K562 (cell line): ENCODE results near the gene FPR1. TPM values are rescaled to one million over a fixed set of nuclear protein-coding genes. Genes with fewer than 3 reads are reported as not detected.

ENCODE experiments used
- ATAC-seq: fragments of 200-7000 bp; cut with Tn5 transposase; 3 replicates; pipeline ENCODE4 v1.9.1; 2020; ENCODE audit warnings: moderate library complexity
- BruUV-seq: library from RNA; stranded (reverse); fragments of 400-500 nt; replicated peaks from 2 replicates; lab custom pipeline; 2021; lab: Mats Ljungman, UMichigan
- CTCF ChIA-PET: fragments of 300-600 bp; formaldehyde crosslinking; extraction: SDS; loops from one replicate; lab custom pipeline; 2021; ENCODE audit warnings: low intra/inter-chr PET ratio; lab: Yijun Ruan, JAX
- POLR2A ChIA-PET: fragments of 300-600, 350-650 bp; sonication (Branson Sonifier 250); formaldehyde crosslinking; extraction: SDS; loops from one replicate; lab custom pipeline; 2021; ENCODE audit warnings: antibody characterized with exemption, inconsistent platforms; lab: Yijun Ruan, JAX
- DNase-seq, 4 experiments: peaks; one replicate each; pipeline versions ENCODE4 v3.0.0 to v3.0.0-alpha.2; 2011 to 2018; ENCODE audit warnings: low spot score in 3 of 4, mixed read lengths in 3 of 4; ENCODE audit errors: extremely low read depth in 1 of 4
- FAIRE-seq: peaks from 2 replicates; lab custom pipeline; 2011; peaks lifted over from hg19 to GRCh38; lab: Jason Lieb, UNC
- H2AFZ ChIP-seq: 2 replicates; pipeline ENCODE4 v1.6.0; 2011; ENCODE audit warnings: low read depth, low read length, control low read depth, inconsistent platforms
- H3K27ac ChIP-seq: fragments of 200-600 bp; 3 replicates; pipeline ENCODE4 v1.8.0; 2011; ENCODE audit warnings: low read depth, mild to moderate bottlenecking, control low read depth, inconsistent platforms, low read length, moderate library complexity, mixed read lengths; ENCODE audit errors: extremely low read depth
- H3K27me3 ChIP-seq, 2 experiments: fragments of 300-600 bp in 1 of 2; 2 replicates in 1 of 2; 3 replicates in 1 of 2; pipeline versions ENCODE4 v1.6.0 to v1.8.0; 2011; ENCODE audit warnings: inconsistent platforms in 2 of 2, low read length in 2 of 2, mild to moderate bottlenecking in 1 of 2, mixed read lengths in 1 of 2, moderate library complexity in 1 of 2; ENCODE audit not compliant: control insufficient read depth in 2 of 2, insufficient read depth in 2 of 2
- H3K36me3 ChIP-seq: fragments of 300-600 bp; 3 replicates; pipeline ENCODE4 v1.8.0; 2011; ENCODE audit warnings: mild to moderate bottlenecking, low read length, inconsistent platforms; ENCODE audit not compliant: control insufficient read depth, insufficient read depth
- H3K4me1 ChIP-seq, 2 experiments: fragments of 200-600 bp in 1 of 2; replicated peaks in 1 of 2; 2 replicates in 1 of 2; 3 replicates in 1 of 2; pipeline versions ENCODE4 v1.5.1 to v1.8.0; 2011; ENCODE audit warnings: inconsistent platforms in 2 of 2, low read length in 2 of 2, mild to moderate bottlenecking in 1 of 2, mixed read lengths in 1 of 2, moderate library complexity in 1 of 2; ENCODE audit not compliant: control insufficient read depth in 2 of 2, insufficient read depth in 2 of 2
- H3K4me2 ChIP-seq: 2 replicates; pipeline ENCODE4 v1.6.1; 2011; ENCODE audit warnings: low read length, control low read depth, inconsistent platforms, mixed read lengths; ENCODE audit not compliant: insufficient read depth
- H3K4me3 ChIP-seq: fragments of 200-600 bp; sonication (generic), shearing (Covaris generic); 2 replicates; pipeline ENCODE4 v1.5.1; 2016; ENCODE audit warnings: control low read depth, inconsistent platforms
- H3K79me2 ChIP-seq: fragments of 200-600 bp; 3 replicates; pipeline ENCODE4 v1.8.0; 2011; ENCODE audit warnings: low read length, inconsistent platforms; ENCODE audit not compliant: control insufficient read depth, insufficient read depth
- H3K9ac ChIP-seq, 2 experiments: 2 replicates each; pipeline versions ENCODE4 v1.6.0 to v1.6.1; 2011; ENCODE audit warnings: low read depth in 2 of 2, low read length in 2 of 2, control low read depth in 1 of 2, inconsistent platforms in 1 of 2, mild to moderate bottlenecking in 1 of 2, mixed read lengths in 1 of 2; ENCODE audit not compliant: insufficient read depth in 1 of 2
- H3K9me1 ChIP-seq: one replicate; pipeline ENCODE4 v1.6.0; 2011; ENCODE audit warnings: inconsistent platforms, mild to moderate bottlenecking, low read length, moderate library complexity; ENCODE audit not compliant: control insufficient read depth, insufficient read depth
- H3K9me3 ChIP-seq: replicated peaks from 2 replicates; pipeline ENCODE4 v1.5.1; 2011; ENCODE audit warnings: low read depth, low read length, inconsistent platforms; ENCODE audit not compliant: control insufficient read depth, insufficient read depth
- H4K20me1 ChIP-seq: replicated peaks from 2 replicates; pipeline ENCODE4 v1.6.1; 2011; ENCODE audit warnings: low read length, inconsistent platforms, mixed read lengths; ENCODE audit not compliant: control insufficient read depth, insufficient read depth
- ATF7 ChIP-seq: fragments of 450-650 bp; IDR thresholded peaks from 2 replicates; pipeline ENCODE4 v1.7.1; 2014; ENCODE audit warnings: mild to moderate bottlenecking, moderate library complexity
- HLTF ChIP-seq: fragments of 450-650 bp; IDR thresholded peaks from 2 replicates; pipeline ENCODE4 v1.6.1; 2016
- SMAD1 ChIP-seq: fragments of 150-350 bp; IDR thresholded peaks from 2 replicates; pipeline ENCODE4 v1.6.1; 2014; ENCODE audit warnings: low read length, low read depth; ENCODE audit not compliant: partially characterized antibody
- UBTF ChIP-seq, 2 experiments: IDR thresholded peaks; 2 replicates each; pipeline ENCODE4 v1.6.1; 2012; ENCODE audit warnings: improper control_type of control experiment in 2 of 2, low read depth in 2 of 2, low read length in 2 of 2, borderline replicate concordance in 1 of 2
- ZBTB5 ChIP-seq: fragments of 450-650 bp; IDR thresholded peaks from 2 replicates; pipeline ENCODE4 v1.6.1; 2017; ENCODE audit warnings: antibody characterized with exemption
- ZFP1 ChIP-seq: fragments of 450-650 bp; formaldehyde crosslinking; IDR thresholded peaks from 2 replicates; pipeline ENCODE4 v1.4.0; 2020; ENCODE audit warnings: mild to moderate bottlenecking, mixed read lengths
- ZNF436 ChIP-seq: fragments of 250-450, 450-650 bp; sonication (Bioruptor Pico); formaldehyde crosslinking; IDR thresholded peaks from 2 replicates; pipeline ENCODE4 v1.7.0; 2020; ENCODE audit warnings: mild to moderate bottlenecking
- ZNF57 ChIP-seq: fragments of 450-650 bp; formaldehyde crosslinking; IDR thresholded peaks from 2 replicates; pipeline ENCODE4 v1.4.0; 2020; ENCODE audit warnings: mild to moderate bottlenecking, moderate library complexity
- WGBS: fragments of 100-300 bp; shearing (Covaris generic); methylation state at CpG from one replicate; pipeline ENCODE4 v1.1.6; 2016; ENCODE audit warnings: low coverage, mixed read lengths; ENCODE audit not compliant: insufficient coverage; ENCODE audit errors: missing lambda C conversion rate; 5-methylcytosine and 5-hydroxymethylcytosine counted together
- in situ Hi-C: fragments of 300-500 bp; cut with MboI; formaldehyde crosslinking; loops from 4 replicates; pipeline ENCODE4 v1.15.0; 2018; ENCODE audit warnings: inconsistent platforms, mixed read lengths
- intact Hi-C: fragments of 100-400 bp; cut with micrococcal nuclease; formaldehyde crosslinking; loops from 2 replicates; pipeline ENCODE4 v1.14.2; 2022
- polyA plus RNA-seq, 8 experiments: library from polyadenylated mRNA; depleted of rRNA in 4 of 8; stranded (reverse) in 5 of 8; unstranded in 3 of 8; fragments of >200 nt; fragmentation: Nextera tagmentation in 2 of 8; fragmentation: Illumina TruSeq in 1 of 8; extraction: Ambion mirVana in 2 of 8; extraction: Trizol in 1 of 8; gene quantifications; 2 replicates each; pipeline versions ENCODE4 v1.2.1 to v1.2.3, GENCODE V29; 2011 to 2014; ENCODE audit warnings: inconsistent platforms in 1 of 8, missing spikeins in 1 of 8
- total RNA-seq, 7 experiments: library from RNA; depleted of rRNA in 6 of 7; stranded (reverse); fragments of >200 nt in 6 of 7; fragmentation: Illumina TruSeq in 2 of 7; extraction: Trizol in 2 of 7; gene quantifications; 2 replicates each; pipeline versions ENCODE4 v1.2.1 to v1.2.3, GENCODE V29; 2011 to 2021; ENCODE audit warnings: low replicate concordance in 1 of 7

The FPR1 gene
- total and polyA plus RNA-seq, 9 of the 15 experiments (the other 6 are each of a cell fraction or from before 2014, with no cell fraction given), result 0.06 to 0.25 (median 0.14) TPM; not detected in 4

- BruUV-seq, result no TSS peak
- H3K27me3 ChIP-seq, result no peaks in the 10 kb centered on the region
- peak; percentile 3; the same call in 1 of the 3 replicates for ATAC-seq
- no peaks in the 10 kb centered on the region for H3K9me3 ChIP-seq
- FAIRE-seq, result peak; percentile 11
- H3K4me1 ChIP-seq, result peaks cover 34 to 43% of the 10 kb centered on the region in 2 experiments
- peak overlapping the region; percentile 87 for H3K4me2 ChIP-seq
- CTCF ChIA-PET, result no interaction called here
- no peaks in the 10 kb centered on the region for H3K9me1 ChIP-seq
- POLR2A ChIA-PET, result interaction anchor here (0.6 to 1.7 kb wide), 7 partner anchors 8 to 767 kb away, joined by 3 to 4 read pairs (median 3); no protein-coding TSS in a partner anchor
- peak overlapping the region; percentile 74 for H3K4me3 ChIP-seq
- DNase-seq, result peak in 3 of 4 experiments; percentile 41 to 80 (median 53)
- WGBS, result 12% methylated on average over 44 of the region's 46 CpGs
- no peaks in the 10 kb centered on the region for H4K20me1 ChIP-seq
- H2AFZ ChIP-seq, result peak overlapping the region; percentile 89
- intact Hi-C loops (loop anchor here (5.0 kb wide), 2 partner anchors 74 to 94 kb away; partner anchors contain the start of gene FPR3), in situ Hi-C loops (no loop called here)
- peak overlapping the region; percentile 93 to 100 for H3K9ac ChIP-seq
- peak overlapping the region; percentile 83 for H3K27ac ChIP-seq
- peaks cover 22% of the 10 kb centered on the region for H3K79me2 ChIP-seq
- H3K36me3 ChIP-seq, result peaks cover 47% of the 10 kb centered on the region; the same call in 2 of the 3 replicates
- 0 out of 4 replicates have a peak, but pooled peaks of 1 of the 2 experiments have one; percentile 27 for TF ChIP-seq UBTF (IDR thresholded peaks at IDR 0.05; ENCODE audit: borderline replicate concordance in 1 of 2, low read depth in 2 of 2, low read length in 2 of 2)
- 0 out of 2 replicates have a peak, but pooled peaks have one; percentile 31 for TF ChIP-seq ZBTB5
- no peak for TF ChIP-seq ZNF57 (CRISPR knock-in tag)
- no peak for TF ChIP-seq ATF7
- TF ChIP-seq SMAD1, result no peak
- peak; percentile 5; the same call in 1 of the 2 replicates for TF ChIP-seq ZFP1 (CRISPR knock-in tag)
- TF ChIP-seq HLTF, result no peak
- TF ChIP-seq ZNF436 (CRISPR knock-in tag), result no peak
Measured at GRCh38 chr19:51702825-51703574, 48.7 kb downstream of the FPR1 start.
